K562 (cell line): ENCODE data around the gene CNPY4. TPM values are rescaled to one million over a fixed set of nuclear protein-coding genes. Genes with fewer than 3 reads are reported as not detected.
A peak's percentile ranks its signal among the peaks of the same experiment; 100 is the strongest.

ENCODE experiments used
- CBX5 ChIP-seq: IDR thresholded peaks from 2 replicates; pipeline ENCODE4 v1.6.1; 2014; ENCODE audit warnings: low read depth, borderline replicate concordance
- CEBPG ChIP-seq, 3 experiments: fragments of 200-800 bp in 1 of 3; sonication (Bioruptor generic) in 1 of 3; sonication (generic) in 1 of 3; formaldehyde crosslinking in 1 of 3; IDR thresholded peaks in 2 of 3; conservative IDR thresholded peaks in 1 of 3; 2 replicates each; pipeline versions ENCODE4 v1.6.1 to v1.8.0; 2016 to 2022; ENCODE audit warnings: missing compliant biosample characterization in 2 of 3, missing genetic modification characterization in 2 of 3, mild to moderate bottlenecking in 1 of 3, missing genetic modification reagents in 1 of 3
- FOXK2 ChIP-seq, 2 experiments: fragments of 450-650 bp; IDR thresholded peaks in 1 of 2; conservative IDR thresholded peaks in 1 of 2; 2 replicates each; pipeline ENCODE4 v1.6.1; 2016; ENCODE audit warnings: low read depth in 2 of 2, mild to moderate bottlenecking in 1 of 2
- KDM1A ChIP-seq, 2 experiments: fragments of 450-650 bp; IDR thresholded peaks; 2 replicates each; pipeline ENCODE4 v1.6.1; 2016; ENCODE audit warnings: mild to moderate bottlenecking in 2 of 2
- LCOR ChIP-seq: sonication (generic); formaldehyde crosslinking; IDR thresholded peaks from 2 replicates; pipeline ENCODE4 v1.8.0; 2022; ENCODE audit warnings: mild to moderate bottlenecking, missing genetic modification reagents
- POLR2AphosphoS5 ChIP-seq: IDR thresholded peaks from 2 replicates; pipeline ENCODE4 v1.6.1; 2011; ENCODE audit warnings: mild to moderate bottlenecking, low read depth, low read length, moderate library complexity; ENCODE audit not compliant: control insufficient read depth, insufficient read depth
- ZNF140 ChIP-seq: fragments of 250-450 bp; sonication (Bioruptor Pico); IDR thresholded peaks from 2 replicates; pipeline ENCODE4 v1.8.0; 2021; ENCODE audit warnings: moderate library complexity, mild to moderate bottlenecking, inconsistent platforms
- ZNF143 ChIP-seq: sonication (generic); formaldehyde crosslinking; IDR thresholded peaks from 2 replicates; pipeline ENCODE4 v1.9.0; 2022; ENCODE audit warnings: mild to moderate bottlenecking, missing genetic modification reagents
- ZNF277 ChIP-seq: fragments of 250-450 bp; sonication (Bioruptor Pico); IDR thresholded peaks from 2 replicates; pipeline ENCODE4 v1.8.0; 2022; ENCODE audit warnings: inconsistent platforms, mild to moderate bottlenecking, moderate library complexity, borderline replicate concordance
- ZNF282 ChIP-seq: sonication (generic); formaldehyde crosslinking; IDR thresholded peaks from 2 replicates; pipeline ENCODE4 v1.8.1; 2023; ENCODE audit warnings: missing genetic modification reagents
- polyA plus RNA-seq, 8 experiments: library from polyadenylated mRNA; depleted of rRNA in 4 of 8; stranded (reverse) in 5 of 8; unstranded in 3 of 8; fragments of >200 nt; fragmentation: Nextera tagmentation in 2 of 8; fragmentation: Illumina TruSeq in 1 of 8; extraction: Ambion mirVana in 2 of 8; extraction: Trizol in 1 of 8; gene quantifications; 2 replicates each; pipeline versions ENCODE4 v1.2.1 to v1.2.3, GENCODE V29; 2011 to 2014; ENCODE audit warnings: inconsistent platforms in 1 of 8, missing spikeins in 1 of 8
- total RNA-seq, 7 experiments: library from RNA; depleted of rRNA in 6 of 7; stranded (reverse); fragments of >200 nt in 6 of 7; fragmentation: Illumina TruSeq in 2 of 7; extraction: Trizol in 2 of 7; gene quantifications; 2 replicates each; pipeline versions ENCODE4 v1.2.1 to v1.2.3, GENCODE V29; 2011 to 2021; ENCODE audit warnings: low replicate concordance in 1 of 7
- TF ChIP-seq, protein P1 (sequence below): fragments of 450-650 bp; IDR thresholded peaks from 2 replicates; pipeline ENCODE4 v1.6.1; 2016; ENCODE audit warnings: low read depth
- TF ChIP-seq, protein P2 (sequence below): sonication (generic); formaldehyde crosslinking; IDR thresholded peaks from 2 replicates; pipeline ENCODE4 v1.8.1; 2023; ENCODE audit warnings: mild to moderate bottlenecking, missing genetic modification reagents, moderate library complexity
- TF ChIP-seq, protein P3 (sequence below): fragments of 450-650 bp; conservative IDR thresholded peaks from 2 replicates; pipeline ENCODE4 v1.6.1; 2016; ENCODE audit warnings: missing genetic modification characterization, low read depth, mild to moderate bottlenecking, control low read depth, missing compliant biosample characterization

Gene CNPY4
- total and polyA plus RNA-seq, 9 of the 15 experiments (the other 6 are each of a cell fraction or from before 2014, with no cell fraction given): 1.9 to 11.2 (median 7.0) TPM

- TF ChIP-seq, protein P1, sequence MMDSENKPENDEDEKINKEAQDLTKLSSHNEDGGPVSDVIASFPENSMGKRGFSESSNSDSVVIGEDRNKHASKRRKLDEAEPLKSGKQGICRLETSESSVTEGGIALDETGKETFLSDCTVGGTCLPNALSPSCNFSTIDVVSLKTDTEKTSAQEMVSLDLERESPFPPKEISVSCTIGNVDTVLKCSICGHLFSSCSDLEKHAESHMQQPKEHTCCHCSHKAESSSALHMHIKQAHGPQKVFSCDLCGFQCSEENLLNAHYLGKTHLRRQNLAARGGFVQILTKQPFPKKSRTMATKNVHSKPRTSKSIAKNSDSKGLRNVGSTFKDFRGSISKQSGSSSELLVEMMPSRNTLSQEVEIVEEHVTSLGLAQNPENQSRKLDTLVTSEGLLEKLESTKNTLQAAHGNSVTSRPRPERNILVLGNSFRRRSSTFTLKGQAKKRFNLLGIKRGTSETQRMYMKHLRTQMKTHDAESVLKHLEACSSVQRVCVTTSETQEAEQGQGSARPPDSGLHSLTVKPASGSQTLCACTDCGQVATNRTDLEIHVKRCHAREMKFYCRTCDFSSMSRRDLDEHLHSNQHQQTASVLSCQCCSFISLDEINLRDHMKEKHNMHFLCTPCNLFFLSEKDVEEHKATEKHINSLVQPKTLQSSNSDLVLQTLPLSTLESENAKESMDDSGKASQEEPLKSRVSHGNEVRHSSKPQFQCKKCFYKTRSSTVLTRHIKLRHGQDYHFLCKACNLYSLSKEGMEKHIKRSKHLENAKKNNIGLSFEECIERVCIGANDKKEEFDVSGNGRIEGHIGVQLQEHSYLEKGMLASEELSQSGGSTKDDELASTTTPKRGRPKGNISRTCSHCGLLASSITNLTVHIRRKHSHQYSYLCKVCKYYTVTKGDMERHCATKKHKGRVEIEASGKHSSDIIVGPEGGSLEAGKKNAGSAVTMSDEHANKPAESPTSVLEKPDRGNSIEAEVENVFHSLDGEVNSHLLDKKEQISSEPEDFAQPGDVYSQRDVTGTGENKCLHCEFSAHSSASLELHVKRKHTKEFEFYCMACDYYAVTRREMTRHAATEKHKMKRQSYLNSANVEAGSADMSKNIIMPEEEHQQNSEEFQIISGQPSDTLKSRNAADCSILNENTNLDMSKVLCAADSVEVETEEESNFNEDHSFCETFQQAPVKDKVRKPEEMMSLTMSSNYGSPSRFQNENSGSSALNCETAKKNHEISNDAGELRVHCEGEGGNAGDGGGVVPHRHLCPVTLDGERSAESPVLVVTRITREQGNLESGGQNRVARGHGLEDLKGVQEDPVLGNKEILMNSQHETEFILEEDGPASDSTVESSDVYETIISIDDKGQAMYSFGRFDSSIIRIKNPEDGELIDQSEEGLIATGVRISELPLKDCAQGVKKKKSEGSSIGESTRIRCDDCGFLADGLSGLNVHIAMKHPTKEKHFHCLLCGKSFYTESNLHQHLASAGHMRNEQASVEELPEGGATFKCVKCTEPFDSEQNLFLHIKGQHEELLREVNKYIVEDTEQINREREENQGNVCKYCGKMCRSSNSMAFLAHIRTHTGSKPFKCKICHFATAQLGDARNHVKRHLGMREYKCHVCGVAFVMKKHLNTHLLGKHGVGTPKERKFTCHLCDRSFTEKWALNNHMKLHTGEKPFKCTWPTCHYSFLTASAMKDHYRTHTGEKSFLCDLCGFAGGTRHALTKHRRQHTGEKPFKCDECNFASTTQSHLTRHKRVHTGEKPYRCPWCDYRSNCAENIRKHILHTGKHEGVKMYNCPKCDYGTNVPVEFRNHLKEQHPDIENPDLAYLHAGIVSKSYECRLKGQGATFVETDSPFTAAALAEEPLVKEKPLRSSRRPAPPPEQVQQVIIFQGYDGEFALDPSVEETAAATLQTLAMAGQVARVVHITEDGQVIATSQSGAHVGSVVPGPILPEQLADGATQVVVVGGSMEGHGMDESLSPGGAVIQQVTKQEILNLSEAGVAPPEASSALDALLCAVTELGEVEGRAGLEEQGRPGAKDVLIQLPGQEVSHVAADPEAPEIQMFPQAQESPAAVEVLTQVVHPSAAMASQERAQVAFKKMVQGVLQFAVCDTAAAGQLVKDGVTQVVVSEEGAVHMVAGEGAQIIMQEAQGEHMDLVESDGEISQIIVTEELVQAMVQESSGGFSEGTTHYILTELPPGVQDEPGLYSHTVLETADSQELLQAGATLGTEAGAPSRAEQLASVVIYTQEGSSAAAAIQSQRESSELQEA: no peak
- TF ChIP-seq CEBPG (CRISPR knock-in tag; IDR thresholded peaks at IDR 0.05) (no peak; the same call in 1 of the 2 replicates), CEBPG (tag; conservative IDR thresholded peaks at IDR 0.05 in 1 of 2, IDR thresholded peaks at IDR 0.05 in 1 of 2) (peak in 1 of 2 experiments; percentile 19; a peak in 1 of 4 replicates), KDM1A (IDR thresholded peaks at IDR 0.05) (no peak), CBX5 (no peak), ZNF140 (CRISPR knock-in tag) (no peak), FOXK2 (conservative IDR thresholded peaks at IDR 0.05 in 1 of 2, IDR thresholded peaks at IDR 0.05 in 1 of 2; ENCODE audit: low read depth in 2 of 2) (peak; percentile 53 to 68; a peak in 2 of 4 replicates), ZNF277 (CRISPR knock-in tag) (no peak), ZNF143 (no peak), ZNF282 (CRISPR knock-in tag) (peak; percentile 58), LCOR (peak; percentile 94; the same call in 1 of the 2 replicates), POLR2AphosphoS5 (peak; percentile 70)
- TF ChIP-seq, protein P2, sequence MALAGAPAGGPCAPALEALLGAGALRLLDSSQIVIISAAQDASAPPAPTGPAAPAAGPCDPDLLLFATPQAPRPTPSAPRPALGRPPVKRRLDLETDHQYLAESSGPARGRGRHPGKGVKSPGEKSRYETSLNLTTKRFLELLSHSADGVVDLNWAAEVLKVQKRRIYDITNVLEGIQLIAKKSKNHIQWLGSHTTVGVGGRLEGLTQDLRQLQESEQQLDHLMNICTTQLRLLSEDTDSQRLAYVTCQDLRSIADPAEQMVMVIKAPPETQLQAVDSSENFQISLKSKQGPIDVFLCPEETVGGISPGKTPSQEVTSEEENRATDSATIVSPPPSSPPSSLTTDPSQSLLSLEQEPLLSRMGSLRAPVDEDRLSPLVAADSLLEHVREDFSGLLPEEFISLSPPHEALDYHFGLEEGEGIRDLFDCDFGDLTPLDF: peak; percentile 100
- TF ChIP-seq, protein P3, sequence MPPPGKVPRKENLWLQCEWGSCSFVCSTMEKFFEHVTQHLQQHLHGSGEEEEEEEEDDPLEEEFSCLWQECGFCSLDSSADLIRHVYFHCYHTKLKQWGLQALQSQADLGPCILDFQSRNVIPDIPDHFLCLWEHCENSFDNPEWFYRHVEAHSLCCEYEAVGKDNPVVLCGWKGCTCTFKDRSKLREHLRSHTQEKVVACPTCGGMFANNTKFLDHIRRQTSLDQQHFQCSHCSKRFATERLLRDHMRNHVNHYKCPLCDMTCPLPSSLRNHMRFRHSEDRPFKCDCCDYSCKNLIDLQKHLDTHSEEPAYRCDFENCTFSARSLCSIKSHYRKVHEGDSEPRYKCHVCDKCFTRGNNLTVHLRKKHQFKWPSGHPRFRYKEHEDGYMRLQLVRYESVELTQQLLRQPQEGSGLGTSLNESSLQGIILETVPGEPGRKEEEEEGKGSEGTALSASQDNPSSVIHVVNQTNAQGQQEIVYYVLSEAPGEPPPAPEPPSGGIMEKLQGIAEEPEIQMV: no peak
Measured at GRCh38 chr7:100101016-100101862, 18.2 kb upstream of the CNPY4 start, which contains the start of the genes AP4M1 and MCM7 (continued).
